IPS DF 6.9 (cell line): ENCODE results near the gene ARMC6.
"Not testable (repeated sequence)": the region's sequence is repeated elsewhere in the genome, so short reads cannot be mapped to it uniquely, and the experiment has no call there.

Experiments
- DNase-seq: peaks from one replicate; pipeline ENCODE4 v3.0.0-alpha.2; 2013; ENCODE audit warnings: low read depth, low spot score
- H3K27ac ChIP-seq: one replicate; pipeline ENCODE4 v1.5.1; 2013; ENCODE audit warnings: low read length, control low read depth
- H3K27me3 ChIP-seq: 2 replicates; pipeline ENCODE4 v1.6.1; 2013; ENCODE audit warnings: mild to moderate bottlenecking, low read length; ENCODE audit not compliant: control insufficient read depth, insufficient read depth
- H3K36me3 ChIP-seq: 2 replicates; pipeline ENCODE4 v1.6.1; 2013; ENCODE audit warnings: low read length; ENCODE audit not compliant: control insufficient read depth, insufficient read depth
- H3K4me1 ChIP-seq: 2 replicates; pipeline ENCODE4 v1.6.1; 2013; ENCODE audit warnings: low read length; ENCODE audit not compliant: control insufficient read depth, insufficient read depth
- H3K4me3 ChIP-seq: 2 replicates; pipeline ENCODE4 v1.5.1; 2013; ENCODE audit warnings: mild to moderate bottlenecking, low read length
- H3K9me3 ChIP-seq: 2 replicates; pipeline ENCODE4 v1.6.1; 2013; ENCODE audit warnings: low read length, inconsistent platforms; ENCODE audit not compliant: control insufficient read depth, insufficient read depth
- WGBS: extraction: QIAGEN DNeasy Blood & Tissue Kit; methylation state at CpG from one replicate; pipeline ENCODE4 v1.1.7; 2013; ENCODE audit warnings: mixed read lengths, missing lambda C conversion rate; ENCODE audit not compliant: insufficient read length, insufficient coverage; 5-methylcytosine and 5-hydroxymethylcytosine counted together

The ARMC6 gene

DNA sequence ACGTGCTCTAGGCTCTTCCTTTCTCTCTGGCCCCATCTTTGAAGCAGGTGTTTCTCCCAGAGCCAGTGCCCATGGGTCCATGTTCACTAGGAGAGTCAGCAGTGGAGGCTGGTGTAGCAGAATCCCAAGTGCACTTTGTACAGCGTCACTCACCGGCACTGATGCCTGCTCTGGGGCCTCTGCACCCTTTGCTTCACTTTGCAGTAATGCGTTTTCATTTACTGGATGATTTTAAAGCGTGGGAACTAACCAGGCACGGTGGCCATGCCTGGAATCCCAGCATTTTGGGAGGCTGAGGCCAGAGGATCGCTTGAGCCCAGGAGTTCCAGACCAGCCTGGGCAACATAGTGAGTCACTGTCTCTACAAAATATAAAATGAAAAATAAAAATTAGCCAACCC is 61.1 kb downstream of the ARMC6 start:
- WGBS, result no CpG with 5 or more reads among the region's 7 CpGs
- DNase-seq, result no peak
- Histone ChIP-seq H3K4me1 (peaks cover 1% of the 10 kb centered on the region; the same call in 1 of the 2 replicates), H3K36me3 (no peaks in the 10 kb centered on the region), H3K27ac (no peak overlapping the region), H3K27me3 (no peaks in the 10 kb centered on the region), H3K4me3 (no peak overlapping the region), H3K9me3 (no peaks in the 10 kb centered on the region)

DNA sequence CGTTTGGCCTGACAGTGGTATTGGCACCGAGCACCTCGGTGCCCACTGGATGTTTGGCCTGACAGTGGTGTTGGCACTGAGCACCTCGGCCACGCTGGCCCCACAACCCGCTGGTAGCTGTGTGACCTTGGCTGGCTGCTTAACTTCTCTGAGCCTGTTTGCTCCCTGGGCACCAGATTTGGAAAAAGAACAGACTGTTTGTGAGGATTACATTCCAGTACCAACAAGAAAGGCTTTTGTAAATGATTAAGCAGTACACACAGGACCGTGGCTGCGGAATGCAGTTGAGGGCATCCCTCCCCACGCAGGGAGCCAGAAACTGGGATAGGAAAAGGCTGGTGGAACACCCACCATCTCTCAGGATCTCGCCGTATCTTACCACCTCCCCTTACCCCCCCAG is 62.3 kb downstream of the ARMC6 start:
- Histone ChIP-seq H3K36me3 (no peaks in the 10 kb centered on the region), H3K4me1 (no peaks in the 10 kb centered on the region; the same call in 1 of the 2 replicates), H3K27me3 (no peaks in the 10 kb centered on the region), H3K27ac (no peak overlapping the region), H3K4me3 (no peak overlapping the region), H3K9me3 (no peaks in the 10 kb centered on the region)
- whole genome bisulfite sequencing, result no CpG with 5 or more reads among the region's 11 CpGs
- no peak for DNase-seq

DNA sequence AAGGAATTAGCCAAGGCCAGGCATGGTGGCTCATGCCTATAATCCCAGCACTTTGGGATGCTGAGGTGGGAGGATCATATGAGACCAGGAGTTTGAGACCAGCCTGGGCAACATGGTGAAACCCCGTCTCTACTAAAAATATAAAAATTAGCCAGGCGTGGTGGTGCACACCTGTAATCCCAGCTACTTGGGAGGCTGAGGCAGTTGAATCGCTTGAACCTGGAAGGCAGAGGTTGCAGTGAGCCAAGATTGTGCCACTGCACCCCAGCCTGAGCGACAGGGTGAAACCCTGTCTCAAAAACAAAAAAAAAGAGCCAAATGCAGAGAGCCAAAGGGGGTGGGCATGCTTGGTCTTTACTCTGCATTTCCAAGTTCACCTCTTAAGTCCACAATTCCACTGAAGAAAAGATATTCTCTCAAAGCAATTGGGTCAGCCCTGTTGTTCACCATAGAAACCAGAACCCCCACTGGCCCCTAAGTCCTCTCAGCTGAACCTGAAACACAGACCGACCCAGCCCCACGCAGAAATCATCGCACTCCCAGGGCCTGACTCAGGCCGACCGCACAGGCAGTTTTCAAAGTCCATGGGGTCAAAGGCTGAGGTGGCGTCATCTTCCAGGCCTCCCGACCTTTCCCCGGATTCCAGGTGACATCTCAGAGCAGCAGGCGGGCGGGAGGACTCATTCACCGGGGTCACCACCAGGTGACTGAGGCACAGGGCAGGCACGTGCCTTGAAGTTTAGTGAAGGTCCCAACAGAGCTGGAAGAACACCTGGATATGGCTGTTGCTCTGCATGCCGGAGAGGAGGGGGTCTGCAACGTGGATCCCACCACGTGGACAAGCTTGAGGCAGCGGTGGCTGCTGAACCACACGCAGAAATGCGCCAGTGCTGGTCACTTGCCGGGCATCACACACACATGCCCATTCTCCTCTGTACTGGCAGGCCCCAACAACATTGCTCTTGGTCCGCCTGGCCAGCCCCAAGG is 63.5 kb downstream of the ARMC6 start:
- DNase-seq, result no peak
- no peaks in the 10 kb centered on the region for H3K36me3 ChIP-seq
- no peaks in the 10 kb centered on the region for H3K27me3 ChIP-seq
- no peaks in the 10 kb centered on the region for H3K9me3 ChIP-seq
- WGBS, result no CpG with 5 or more reads among the region's 24 CpGs
- H3K4me1 ChIP-seq, result no peaks in the 10 kb centered on the region; the same call in 1 of the 2 replicates
- no peak overlapping the region for H3K27ac ChIP-seq
- H3K4me3 ChIP-seq, result no peak overlapping the region

DNA sequence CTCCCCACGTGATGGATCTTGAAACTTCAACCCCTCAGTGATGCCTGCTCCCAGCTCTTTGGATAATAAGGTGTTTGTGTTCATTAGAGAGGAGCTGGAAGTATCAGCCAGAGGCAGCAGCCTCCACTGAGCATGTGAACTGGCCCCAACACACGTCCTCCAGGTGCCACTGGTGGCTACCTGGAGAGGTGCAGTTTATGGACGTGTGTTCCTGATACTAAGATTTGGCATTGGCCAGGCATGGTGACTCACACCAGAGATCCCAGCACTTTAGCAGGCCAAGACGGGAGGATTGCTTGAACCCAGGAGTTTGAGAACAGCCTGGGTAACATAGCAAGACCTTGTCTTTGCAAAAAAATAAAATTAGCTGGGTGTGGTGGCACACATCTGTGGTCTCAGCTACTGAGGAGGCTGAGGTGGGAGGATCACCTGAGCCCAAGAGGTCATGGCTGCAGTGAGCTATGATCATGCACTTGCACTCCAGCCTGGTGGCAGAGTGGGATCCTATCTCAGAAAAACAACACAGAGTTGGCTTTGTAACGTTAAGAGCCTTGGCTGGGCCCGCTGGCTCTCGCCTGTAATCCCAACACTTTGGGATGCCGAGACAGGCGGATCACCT is 64.8 kb downstream of the ARMC6 start:
- Histone ChIP-seq H3K4me3 (no peak overlapping the region), H3K27ac (no peak overlapping the region), H3K27me3 (no peaks in the 10 kb centered on the region), H3K36me3 (no peaks in the 10 kb centered on the region), H3K4me1 (no peaks in the 10 kb centered on the region), H3K9me3 (no peaks in the 10 kb centered on the region)
- DNase-seq, result no peak
- no CpG with 5 or more reads among the region's 9 CpGs for WGBS

DNA sequence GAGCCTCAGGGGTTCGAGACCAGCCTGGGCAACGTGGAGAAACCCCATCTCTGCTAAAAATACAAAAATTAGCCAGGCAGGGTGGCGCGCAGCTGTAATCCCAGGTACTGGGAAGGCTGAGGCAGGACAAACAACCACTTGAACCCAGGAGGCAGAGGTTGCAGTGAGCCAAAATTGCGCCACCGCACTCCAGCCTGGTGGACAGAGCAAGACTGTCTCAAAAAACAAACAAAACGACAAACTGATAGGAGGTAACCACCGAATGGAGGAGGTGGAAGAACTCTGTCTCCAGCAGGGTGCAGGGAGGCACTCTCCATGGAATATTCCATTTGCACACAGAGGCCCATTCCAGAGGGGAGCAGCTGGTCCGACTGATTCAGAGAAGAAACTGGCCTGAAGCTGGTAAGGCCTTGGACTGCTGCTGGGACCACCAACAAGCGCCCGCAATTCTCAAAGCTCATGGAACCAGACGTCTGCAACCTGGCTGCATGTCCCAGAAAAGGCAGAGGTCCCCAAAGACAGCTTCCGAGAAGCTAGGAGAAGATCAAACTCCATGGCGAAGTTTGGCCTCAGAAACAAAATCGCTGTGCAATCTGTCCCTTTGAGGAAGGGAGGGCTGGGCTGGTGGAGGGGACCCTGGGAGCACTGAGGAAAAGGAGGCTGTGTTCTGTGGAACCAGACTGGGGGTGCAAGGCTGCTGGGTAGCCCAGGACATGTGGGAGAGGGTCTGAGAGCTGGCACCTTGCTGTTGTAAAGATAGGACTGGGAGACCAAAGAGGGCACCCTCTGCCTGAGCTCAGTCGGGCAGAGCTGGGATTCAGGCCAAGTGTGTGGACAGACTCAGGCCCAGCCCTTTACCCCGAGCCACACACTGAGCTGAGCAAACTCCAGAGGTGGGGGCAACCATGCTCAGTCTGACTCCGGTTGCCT is 65.6 kb downstream of the ARMC6 start:
- DNase-seq, result no peak
- H3K27ac ChIP-seq, result no peak overlapping the region
- H3K4me3 ChIP-seq, result no peak overlapping the region
- no peaks in the 10 kb centered on the region for H3K27me3 ChIP-seq
- no CpG with 5 or more reads among the region's 18 CpGs for WGBS
- H3K36me3 ChIP-seq, result no peaks in the 10 kb centered on the region
- no peaks in the 10 kb centered on the region for H3K9me3 ChIP-seq
- no peaks in the 10 kb centered on the region for H3K4me1 ChIP-seq

DNA sequence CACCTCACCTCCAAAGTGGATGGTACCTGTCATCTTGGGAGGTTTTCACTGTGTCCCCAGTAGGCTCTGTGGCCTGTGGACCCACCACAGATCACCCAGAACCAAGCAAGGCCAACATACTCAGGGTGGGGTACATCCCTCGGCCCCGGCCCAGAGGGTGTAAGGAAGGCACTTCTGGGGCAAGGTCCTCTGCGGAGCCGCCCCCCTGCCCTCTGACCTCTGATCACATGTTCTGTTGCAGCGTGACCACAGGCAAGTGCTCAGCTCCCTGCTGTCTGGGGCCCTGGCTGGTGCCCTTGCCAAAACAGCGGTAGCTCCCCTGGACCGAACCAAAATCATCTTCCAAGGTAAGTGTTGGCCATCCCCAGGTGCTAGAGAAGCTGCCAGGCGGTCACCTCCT is 68.1 kb downstream of the ARMC6 start:
- no CpG with 5 or more reads among the region's 8 CpGs for WGBS
- DNase-seq, result no peak
- no peak overlapping the region for H3K27ac ChIP-seq
- H3K9me3 ChIP-seq, result no peaks in the 10 kb centered on the region
- peaks cover 2% of the 10 kb centered on the region; the same call in 1 of the 2 replicates for H3K4me1 ChIP-seq
- no peaks in the 10 kb centered on the region for H3K27me3 ChIP-seq
- no peak overlapping the region for H3K4me3 ChIP-seq
- no peaks in the 10 kb centered on the region for H3K36me3 ChIP-seq

DNA sequence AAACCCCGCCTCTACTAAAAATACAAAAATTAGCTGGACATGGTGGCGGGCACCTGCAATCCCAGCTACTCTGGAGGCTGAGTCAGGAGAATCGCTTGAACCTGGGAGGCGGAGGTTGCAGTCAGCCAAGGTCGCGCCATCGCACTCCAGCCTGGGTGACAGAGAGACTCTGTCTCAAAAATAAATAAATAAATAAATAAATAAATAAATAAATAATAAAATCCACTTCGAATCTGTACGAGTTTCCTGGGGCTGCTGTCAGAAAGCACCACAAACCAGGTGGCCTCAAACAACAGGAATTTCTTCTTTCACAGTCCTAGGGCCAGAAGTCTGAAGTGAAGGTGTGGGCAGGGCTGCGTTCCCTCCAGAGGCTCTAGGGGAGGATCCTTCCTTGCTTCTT is 69.2 kb downstream of the ARMC6 start:
- H3K4me1 ChIP-seq, DNase-seq, H3K27ac ChIP-seq, H3K4me3 ChIP-seq, H3K27me3 ChIP-seq, H3K9me3 ChIP-seq, H3K36me3 ChIP-seq: not testable (repeated sequence)
- no CpG with 5 or more reads among the region's 10 CpGs for WGBS

DNA sequence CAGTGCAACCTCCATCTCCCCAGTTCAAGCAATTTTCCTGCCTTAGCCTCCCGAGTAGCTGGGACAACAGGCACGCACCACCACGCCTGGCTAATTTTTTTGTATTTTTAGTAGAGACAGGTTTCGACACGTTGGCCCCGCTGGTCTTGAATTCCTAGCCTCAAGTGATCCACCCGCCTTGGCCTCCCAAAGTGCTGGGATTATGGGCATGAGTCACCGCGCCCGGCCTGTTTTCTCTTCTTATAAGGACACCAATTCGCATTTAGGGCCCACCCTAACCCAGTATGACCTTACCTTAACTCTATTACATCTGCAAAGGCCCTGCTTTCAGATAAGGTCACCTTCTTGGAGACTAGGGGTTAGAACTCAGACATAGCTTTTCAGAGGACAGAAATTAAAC is 69.8 kb downstream of the ARMC6 start:
- H3K4me3 ChIP-seq, result no peak overlapping the region
- H3K27me3 ChIP-seq, result no peaks in the 10 kb centered on the region
- no peak for DNase-seq
- no peaks in the 10 kb centered on the region for H3K36me3 ChIP-seq
- H3K9me3 ChIP-seq, result no peaks in the 10 kb centered on the region
- peaks cover 2% of the 10 kb centered on the region; the same call in 1 of the 2 replicates for H3K4me1 ChIP-seq
- no CpG with 5 or more reads among the region's 11 CpGs for WGBS
- H3K27ac ChIP-seq, result no peak overlapping the region

DNA sequence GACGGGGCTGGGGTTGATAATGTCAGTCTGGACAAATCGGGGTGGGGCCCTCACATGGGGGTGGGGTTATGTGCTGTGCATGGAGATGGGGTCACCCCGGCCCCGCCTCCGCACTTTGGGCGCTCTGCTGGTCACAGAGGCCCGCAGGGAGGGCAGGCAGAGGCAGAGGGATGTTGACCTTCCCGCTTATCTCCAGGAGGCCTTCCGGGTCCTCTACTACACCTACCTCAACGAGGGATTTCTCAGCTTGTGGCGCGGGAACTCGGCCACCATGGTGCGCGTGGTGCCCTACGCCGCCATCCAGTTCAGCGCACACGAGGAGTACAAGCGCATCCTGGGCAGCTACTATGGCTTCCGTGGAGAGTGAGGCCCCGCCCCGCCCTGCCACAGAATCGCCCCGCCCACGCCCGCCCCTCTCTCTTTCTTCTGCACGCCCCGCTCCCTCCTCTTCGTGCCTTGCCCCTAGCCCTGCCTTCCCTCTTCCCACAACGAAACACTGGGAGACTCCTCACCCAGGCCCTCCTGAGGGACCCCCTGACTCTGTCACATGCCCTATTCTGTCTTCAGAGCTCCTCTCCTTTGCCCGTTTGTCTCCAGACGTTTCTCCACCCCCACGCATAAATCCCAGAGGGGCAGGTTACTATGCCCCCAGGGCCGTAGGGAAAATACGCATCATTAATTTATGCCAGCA is 72.1 kb downstream of the ARMC6 start:
- H3K36me3 ChIP-seq, result no peaks in the 10 kb centered on the region
- no peak for DNase-seq
- H3K4me3 ChIP-seq, result peak overlapping the region; percentile 63; the same call in 1 of the 2 replicates
- H3K9me3 ChIP-seq, result no peaks in the 10 kb centered on the region
- H3K27me3 ChIP-seq, result no peaks in the 10 kb centered on the region
- peaks cover 2% of the 10 kb centered on the region; the same call in 1 of the 2 replicates for H3K4me1 ChIP-seq
- no peak overlapping the region for H3K27ac ChIP-seq
- WGBS, result no CpG with 5 or more reads among the region's 36 CpGs
